Measurements from ENCODE around the gene YARS1.
A peak's percentile ranks its signal among the peaks of the same experiment; 100 is the strongest.

YARS1 gene

GRCh38 chr1:32742199-32742947, 74.8 kb downstream of the YARS1 start:
- DNase-seq (ENCODE audit: low spot score): peak; percentile 13

- peak; percentile 76 for DNase-seq (ENCODE audit: low spot score)
These were observed 75.6 kb downstream of the YARS1 start for GRCh38 chr1:32741413-32742198.

- no peak for DNase-seq (ENCODE audit: low spot score)
These were observed 76.1 kb downstream of the YARS1 start for GRCh38 chr1:32741059-32741412.

- no peak for DNase-seq (ENCODE audit: low spot score)
These were observed 80.1 kb downstream of the YARS1 start for GRCh38 chr1:32736812-32737791.

GRCh38 chr1:32733582-32734321, 83.4 kb downstream of the YARS1 start:
- DNase-seq (ENCODE audit: low spot score): no peak

GRCh38 chr1:32729254-32730046, 87.7 kb downstream of the YARS1 start:
- DNase-seq (ENCODE audit: low spot score): no peak

- no peak for DNase-seq (ENCODE audit: low spot score)
These were observed 88.6 kb downstream of the YARS1 start for GRCh38 chr1:32728413-32729077.

- no peak for DNase-seq (ENCODE audit: low spot score)
These were observed 89.3 kb downstream of the YARS1 start for GRCh38 chr1:32727876-32728275.

- DNase-seq (ENCODE audit: low spot score): no peak
These were observed 91.6 kb downstream of the YARS1 start for GRCh38 chr1:32725615-32725982.

All from AG08395 (cell line).